Type B pancreatic cell (in vitro differentiated cells): Measurements from ENCODE around the gene ASPN. TPM values are rescaled to one million over a fixed set of nuclear protein-coding genes. Genes with fewer than 3 reads are reported as not detected.

ENCODE experiments used
- DNase-seq: peaks from one replicate; pipeline ENCODE4 v3.0.0; 2021; ENCODE audit warnings: mixed read lengths; ENCODE audit not compliant: unreplicated experiment; ENCODE audit errors: extremely low spot score
- H3K27ac Mint-ChIP-seq: 2 replicates; pipeline ENCODE4 v1.8.0; 2021; ENCODE audit warnings: mild to moderate bottlenecking, mixed read lengths
- H3K27me3 Mint-ChIP-seq: 2 replicates; pipeline ENCODE4 v1.8.0; 2021; ENCODE audit warnings: mixed read lengths
- H3K36me3 Mint-ChIP-seq: 2 replicates; pipeline ENCODE4 v1.8.0; 2021; ENCODE audit warnings: mixed read lengths
- H3K4me1 Mint-ChIP-seq: one replicate; pipeline ENCODE4 v1.8.0; 2021; ENCODE audit warnings: mixed read lengths; ENCODE audit not compliant: unreplicated experiment
- H3K4me3 Mint-ChIP-seq: 2 replicates; pipeline ENCODE4 v1.8.0; 2021; ENCODE audit warnings: mild to moderate bottlenecking, mixed read lengths
- H3K9me3 Mint-ChIP-seq: 2 replicates; pipeline ENCODE4 v1.8.0; 2021; ENCODE audit warnings: mixed read lengths
- CTCF ChIP-seq: fragments of 200-600 bp; sonication (generic); conservative IDR thresholded peaks from 2 replicates; pipeline ENCODE4 v1.5.0; 2021; ENCODE audit warnings: antibody characterized with exemption, mild to moderate bottlenecking
- total RNA-seq: library from RNA; stranded (reverse); gene quantifications from 2 replicates; pipeline ENCODE4 v1.2.1, GENCODE V29; 2021; ENCODE audit warnings: low replicate concordance

The ASPN gene
- total RNA-seq, 1 donor from 2014 or later = 1.3 TPM

- Mint-ChIP-seq H3K27me3 (no peaks in the 10 kb centered on the region), H3K36me3 (no peaks in the 10 kb centered on the region), H3K4me3 (no peak overlapping the region), H3K9me3 (no peaks in the 10 kb centered on the region), H3K4me1 (no peaks in the 10 kb centered on the region), H3K27ac (no peak overlapping the region)
- no peak for DNase-seq
- TF ChIP-seq CTCF = no peak
Measured at GRCh38 chr9:92506184-92506857, 24.0 kb upstream of the ASPN start.

- TF ChIP-seq CTCF = no peak
- no peaks in the 10 kb centered on the region for H3K9me3 Mint-ChIP-seq
- no peaks in the 10 kb centered on the region for H3K4me1 Mint-ChIP-seq
- DNase-seq = no peak
- no peak overlapping the region for H3K4me3 Mint-ChIP-seq
- no peak overlapping the region for H3K27ac Mint-ChIP-seq
- H3K36me3 Mint-ChIP-seq = no peaks in the 10 kb centered on the region
- no peaks in the 10 kb centered on the region for H3K27me3 Mint-ChIP-seq
Measured at GRCh38 chr9:92504881-92505280, 22.6 kb upstream of the ASPN start.

GRCh38 chr9:92503156-92503555 lies 20.9 kb upstream of the ASPN start:
- Mint-ChIP-seq H3K4me3 (no peak overlapping the region), H3K4me1 (no peaks in the 10 kb centered on the region), H3K27ac (no peak overlapping the region), H3K9me3 (no peaks in the 10 kb centered on the region), H3K36me3 (no peaks in the 10 kb centered on the region), H3K27me3 (no peaks in the 10 kb centered on the region)
- no peak for TF ChIP-seq CTCF
- no peak for DNase-seq

- Mint-ChIP-seq H3K36me3 (peaks cover 3% of the 10 kb centered on the region), H3K4me3 (no peak overlapping the region), H3K27me3 (no peaks in the 10 kb centered on the region), H3K9me3 (no peaks in the 10 kb centered on the region), H3K4me1 (no peaks in the 10 kb centered on the region), H3K27ac (no peak overlapping the region)
- TF ChIP-seq CTCF = peak; percentile 53
- DNase-seq = no peak
Measured at GRCh38 chr9:92501671-92502393, 19.5 kb upstream of the ASPN start.

GRCh38 chr9:92500725-92501124 lies 18.4 kb upstream of the ASPN start:
- DNase-seq = no peak
- Mint-ChIP-seq H3K4me3 (no peak overlapping the region), H3K27me3 (no peaks in the 10 kb centered on the region), H3K27ac (no peak overlapping the region), H3K36me3 (peaks cover 3% of the 10 kb centered on the region), H3K9me3 (no peaks in the 10 kb centered on the region), H3K4me1 (no peaks in the 10 kb centered on the region)
- no peak for TF ChIP-seq CTCF
